ENCODE results near the gene TICRR.

TICRR gene

GRCh38 chr15:89551550-89551949 lies 23.7 kb upstream of the TICRR start:
- TF ChIP-seq CTCF (IDR thresholded peaks at IDR 0.05; ENCODE audit: control extremely low read depth, extremely low read depth, low read depth, missing control alignments): no peak
- CTCF ChIA-PET: interaction anchor here (1.1 kb wide), 1 partner anchor 57 kb away, joined by 3 read pairs; no protein-coding TSS in a partner anchor
- peak; percentile 64 for DNase-seq (ENCODE audit: extremely low spot score)
- POLR2A ChIA-PET: interaction anchor here (0.7 kb wide), 1 partner anchor 30 kb away, joined by 5 read pairs; no protein-coding TSS in a partner anchor

GRCh38 chr15:89553632-89554031 lies 21.6 kb upstream of the TICRR start:
- ChIA-PET CTCF (interaction anchor here (0.8 to 2.2 kb wide), 6 partner anchors 8 to 347 kb away, joined by 3 to 15 read pairs (median 4); no protein-coding TSS in a partner anchor), POLR2A (no interaction called here)
- no peak for DNase-seq (ENCODE audit: extremely low spot score)
- TF ChIP-seq CTCF (IDR thresholded peaks at IDR 0.05; ENCODE audit: control extremely low read depth, extremely low read depth, low read depth, missing control alignments): no peak

- DNase-seq (ENCODE audit: extremely low spot score): no peak
- no peak for TF ChIP-seq CTCF (IDR thresholded peaks at IDR 0.05; ENCODE audit: control extremely low read depth, extremely low read depth, low read depth, missing control alignments)
- ChIA-PET POLR2A (no interaction called here), CTCF (interaction anchor here (0.8 to 2.2 kb wide), 12 partner anchors 9 to 347 kb away, joined by 3 to 15 read pairs (median 4); no protein-coding TSS in a partner anchor)
Measured at GRCh38 chr15:89554247-89554646, 21.0 kb upstream of the TICRR start.

- DNase-seq (ENCODE audit: extremely low spot score): no peak
- CTCF ChIA-PET: interaction anchor here (1.4 to 2.2 kb wide), 5 partner anchors 18 to 197 kb away, joined by 4 to 15 read pairs (median 4); partner anchors contain the start of gene TICRR
- no peak for TF ChIP-seq CTCF (IDR thresholded peaks at IDR 0.05; ENCODE audit: control extremely low read depth, extremely low read depth, low read depth, missing control alignments)
- POLR2A ChIA-PET: no interaction called here
Measured at GRCh38 chr15:89555768-89556167, 19.5 kb upstream of the TICRR start.

- TF ChIP-seq CTCF (IDR thresholded peaks at IDR 0.05; ENCODE audit: control extremely low read depth, extremely low read depth, low read depth, missing control alignments): peak; percentile 77
- ChIA-PET CTCF (no interaction called here), POLR2A (no interaction called here)
- DNase-seq (ENCODE audit: extremely low spot score): peak; percentile 56
Measured at GRCh38 chr15:89556413-89557262, 18.6 kb upstream of the TICRR start.

GRCh38 chr15:89559769-89560264 lies 15.5 kb upstream of the TICRR start:
- no peak for TF ChIP-seq CTCF (IDR thresholded peaks at IDR 0.05; ENCODE audit: control extremely low read depth, extremely low read depth, low read depth, missing control alignments)
- DNase-seq (ENCODE audit: extremely low spot score): no peak
- ChIA-PET CTCF (interaction anchor here (1.5 to 1.9 kb wide), 2 partner anchors 9 to 201 kb away, joined by 4 to 5 read pairs; no protein-coding TSS in a partner anchor), POLR2A (no interaction called here)

Measured in GM10248 (cell line).